OCI-LY7 (cell line): ENCODE data around the gene TMEM269.

Experiments used
- CTCF ChIP-seq: fragments of 200-600 bp; sonication (generic); conservative IDR thresholded peaks from 2 replicates; pipeline ENCODE4 v1.5.1; 2014; ENCODE audit warnings: mild to moderate bottlenecking, antibody characterized with exemption, low read length, moderate library complexity, mixed read lengths
- EZH2phosphoT487 ChIP-seq: fragments of 200-600 bp; sonication (generic); IDR thresholded peaks from 2 replicates; pipeline ENCODE4 v1.6.1; 2018; ENCODE audit warnings: low read depth, borderline replicate concordance, mild to moderate bottlenecking, mixed run types, antibody characterized with exemption, low read length, moderate library complexity, mixed read lengths

DNA sequence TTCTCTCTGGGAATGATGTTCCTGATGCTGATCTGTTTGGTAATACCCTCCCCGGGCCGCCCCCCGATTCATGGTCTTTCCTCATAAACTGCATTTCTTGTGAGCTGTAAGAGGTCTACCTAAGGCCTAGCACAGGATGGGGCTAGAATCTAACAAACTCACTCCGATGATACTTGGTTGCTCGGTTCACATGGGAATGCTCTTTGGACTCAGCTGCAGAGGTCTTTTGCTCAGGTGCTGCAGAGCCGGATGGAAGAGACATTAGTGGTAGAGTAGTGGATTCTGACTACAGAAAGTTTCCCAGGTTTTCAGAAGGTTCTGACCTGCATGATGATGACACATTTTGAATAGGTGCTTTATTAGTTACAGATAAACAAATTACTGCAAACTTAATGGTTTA, 8.3 kb upstream of the TMEM269 start:
- TF ChIP-seq CTCF (no peak), EZH2phosphoT487 (no peak)
